Stomach (tissue), 4 donors: ENCODE results near the gene NME7.

Experiments
- CTCF ChIP-seq, 7 experiments: fragments of 450-650 bp in 4 of 7; fragments of 200-600 bp in 3 of 7; sonication (generic) in 3 of 7; IDR thresholded peaks; one replicate each; pipeline ENCODE4 v1.5.1; 2016 to 2019; ENCODE audit warnings: antibody characterized with exemption in 7 of 7, control low read depth in 2 of 7, mild to moderate bottlenecking in 1 of 7
- EP300 ChIP-seq: sonication (generic); formaldehyde crosslinking; IDR thresholded peaks from one replicate; pipeline ENCODE4 v1.6.1; 2017; ENCODE audit warnings: antibody characterized with exemption
- POLR2A ChIP-seq, 4 donors: fragments of 450-650 bp; IDR thresholded peaks; one replicate each; pipeline ENCODE4 v1.6.1; 2016; ENCODE audit warnings: antibody characterized with exemption in 4 of 4, control low read depth in 2 of 4, mild to moderate bottlenecking in 1 of 4, moderate library complexity in 1 of 4
- POLR2AphosphoS5 ChIP-seq, 3 donors: sonication (generic); formaldehyde crosslinking; IDR thresholded peaks; one replicate each; pipeline ENCODE4 v1.6.1; 2016; ENCODE audit warnings: antibody characterized with exemption in 3 of 3

GRCh38 chr1:169326261-169326955, 41.2 kb downstream of the NME7 start:
- TF ChIP-seq POLR2A (IDR thresholded peaks at IDR 0.05), result no peak
- TF ChIP-seq CTCF (IDR thresholded peaks at IDR 0.05), result no peak
- TF ChIP-seq POLR2AphosphoS5 (IDR thresholded peaks at IDR 0.05), result no peak
- TF ChIP-seq EP300, result no peak
